Pancreas (tissue), 10 donors: ENCODE measurements around the gene AXIN2. TPM values are rescaled to one million over a fixed set of nuclear protein-coding genes. Genes with fewer than 3 reads are reported as not detected.

Experiments
- ATAC-seq, 4 donors: fragments of 200-7000 bp; cut with Tn5 transposase; one replicate each; pipeline versions ENCODE4 v1.8.0 to v1.9.1; 2020; ENCODE audit warnings: mild to moderate bottlenecking in 4 of 4, moderate library complexity in 4 of 4
- DNase-seq, 6 donors: peaks; one replicate each; pipeline ENCODE4 v3.0.0-alpha.2; 2020
- FAIRE-seq: peaks from 2 replicates; lab custom pipeline; 2012; peaks lifted over from hg19 to GRCh38; lab: Jason Lieb, UNC
- H3K27ac ChIP-seq, 4 donors: fragments of 200-600 bp; sonication (generic); 1 replicate in 3 of 4; 2 replicates in 1 of 4; pipeline versions ENCODE4 v1.5.0 to v1.8.0; 2020
- H3K27me3 ChIP-seq, 4 donors: fragments of 200-600 bp; one replicate each; pipeline ENCODE4 v1.8.0; 2021
- H3K36me3 ChIP-seq, 3 donors: fragments of 200-600 bp; sonication (generic) in 1 of 3; one replicate each; pipeline versions ENCODE4 v1.5.0 to v1.8.0; 2020 to 2021
- H3K4me1 ChIP-seq, 3 donors: fragments of 200-600 bp; one replicate each; pipeline ENCODE4 v1.8.0; 2021
- H3K4me3 ChIP-seq, 4 donors: fragments of 200-600 bp; sonication (generic) in 2 of 4; one replicate each; pipeline versions ENCODE4 v1.5.0 to v1.8.0; 2020 to 2021
- H3K9me3 ChIP-seq, 4 donors: fragments of 200-600 bp; one replicate each; pipeline ENCODE4 v1.8.0; 2021
- CTCF ChIP-seq, 4 donors: fragments of 200-600 bp; sonication (generic) in 3 of 4; IDR thresholded peaks; one replicate each; pipeline versions ENCODE4 v1.5.0 to v1.8.0; 2021; ENCODE audit warnings: antibody characterized with exemption in 4 of 4
- WGBS, 2 donors: extraction: QIAGEN DNeasy Blood & Tissue Kit; methylation state at CpG; one replicate each; pipeline ENCODE4 v1.1.7; 2013; 5-methylcytosine and 5-hydroxymethylcytosine counted together
- intact Hi-C, 3 donors: fragments of 100-400 bp; cut with DNase I; formaldehyde crosslinking; loops; one replicate each; pipeline versions ENCODE4 v1.11.1 to v1.14.2; 2022
- polyA plus RNA-seq, 2 donors: library from polyadenylated mRNA; stranded (reverse); fragments of 200-250 nt; gene quantifications; one replicate each; pipeline ENCODE4 v1.2.3, GENCODE V29; 2013
- total RNA-seq, 6 donors: library from RNA; stranded (reverse); fragmentation: NEBNext Ultra II Directional in 4 of 6; extraction: Animal tissue kit (Norgen Biotek cat#: 25700) in 4 of 6; gene quantifications; one replicate each; pipeline versions ENCODE4 v1.2.1 to v1.2.4, GENCODE V29; 2021 to 2023
- donor health status: healthy with polysubstance abuse.
- donor health status: DM: no; HTN: no; CAD: no; lungs with moderate emphysema.
- donor health status: DM: no; HTN: no; CAD: no.
- donor health status: control.
- donor health status: control.
- donor health status: Bipolar disorder and iron deficiency.
- donor health status: DM: yes; HTN: yes; CAD: no.
- donor health status: DM: no; HTN: no; CAD: no.
- donor health status: DM: no; HTN: no; CAD: no.
- donor health status: DM: yes; HTN: yes; CAD: no.

AXIN2 gene
- total and polyA plus RNA-seq, 8 donors: 2.5 to 13.1 (median 3.3) TPM

- Histone ChIP-seq H3K27ac (no peak overlapping the region), H3K4me3 (no peak overlapping the region), H3K4me1 (peaks cover 0 to 6% (median 0%) of the 10 kb centered on the region in 3 donors), H3K27me3 (no peaks in the 10 kb centered on the region), H3K9me3 (no peaks in the 10 kb centered on the region), H3K36me3 (no peaks in the 10 kb centered on the region)
- DNase-seq (peak in 1 of 6 donors; percentile 3), FAIRE-seq (no peak), ATAC-seq (no peak)
- WGBS, 2 donors: 50 to 57% methylated on average over 3 of the region's 3 CpGs
- no peak for TF ChIP-seq CTCF (IDR thresholded peaks at IDR 0.05)
- intact Hi-C loops: no loop called here
Observed at GRCh38 chr17:65482201-65482600, 79.2 kb downstream of the AXIN2 start.

GRCh38 chr17:65479282-65479681, 82.2 kb downstream of the AXIN2 start:
- WGBS, 2 donors: 97 to 98% methylated on average over 2 of the region's 2 CpGs
- intact Hi-C loops: no loop called here
- H3K9me3 ChIP-seq: no peaks in the 10 kb centered on the region
- H3K4me1 ChIP-seq: no peaks in the 10 kb centered on the region
- no peak for DNase-seq
- ATAC-seq: no peak
- H3K36me3 ChIP-seq: no peaks in the 10 kb centered on the region
- H3K4me3 ChIP-seq: no peak overlapping the region
- no peak for TF ChIP-seq CTCF (IDR thresholded peaks at IDR 0.05)
- no peaks in the 10 kb centered on the region for H3K27me3 ChIP-seq
- no peak overlapping the region for H3K27ac ChIP-seq
- no peak for FAIRE-seq
